ENCODE measurements around the gene PRDX3.
A peak's percentile ranks its signal among the peaks of the same experiment; 100 is the strongest.
"Not testable (repeated sequence)": the region's sequence is repeated elsewhere in the genome, so short reads cannot be mapped to it uniquely, and the experiment has no call there.

PRDX3 gene

GRCh38 chr10:119161680-119162451, 16.7 kb downstream of the PRDX3 start:
- no peak for DNase-seq

- DNase-seq = no peak
Measured at GRCh38 chr10:119159332-119159731, 19.3 kb downstream of the PRDX3 start.

- DNase-seq = no peak
Measured at GRCh38 chr10:119153661-119154060, 25.0 kb downstream of the PRDX3 start.

- no peak for DNase-seq
Measured at GRCh38 chr10:119153041-119153440, 25.6 kb downstream of the PRDX3 start.

GRCh38 chr10:119151601-119152000, 27.0 kb downstream of the PRDX3 start:
- DNase-seq = not testable (repeated sequence)

- no peak for DNase-seq
Measured at GRCh38 chr10:119149729-119150128, 28.9 kb downstream of the PRDX3 start.

- DNase-seq = no peak
Measured at GRCh38 chr10:119149157-119149556, 29.5 kb downstream of the PRDX3 start.

- no peak for DNase-seq
Measured at GRCh38 chr10:119143657-119144056, 35.0 kb downstream of the PRDX3 start.

GRCh38 chr10:119140603-119141245, 37.9 kb downstream of the PRDX3 start:
- DNase-seq = no peak

- no peak for DNase-seq
Measured at GRCh38 chr10:119139464-119140067, 39.0 kb downstream of the PRDX3 start.

GRCh38 chr10:119138346-119139306, 40.0 kb downstream of the PRDX3 start:
- no peak for DNase-seq

- DNase-seq = not testable (repeated sequence)
Measured at GRCh38 chr10:119137878-119138277, 40.7 kb downstream of the PRDX3 start.

- no peak for DNase-seq
Measured at GRCh38 chr10:119136084-119136483, 42.5 kb downstream of the PRDX3 start.

- no peak for DNase-seq
Measured at GRCh38 chr10:119135513-119135881, 43.1 kb downstream of the PRDX3 start.

- DNase-seq = no peak
Measured at GRCh38 chr10:119133949-119134348, 44.7 kb downstream of the PRDX3 start.

- no peak for DNase-seq
Measured at GRCh38 chr10:119132521-119133345, 45.9 kb downstream of the PRDX3 start.

GRCh38 chr10:119131512-119132240, 46.9 kb downstream of the PRDX3 start:
- DNase-seq = peak; percentile 10

GRCh38 chr10:119129721-119130120, 48.9 kb downstream of the PRDX3 start:
- no peak for DNase-seq

GRCh38 chr10:119125942-119126341, 52.7 kb downstream of the PRDX3 start:
- DNase-seq = no peak

- DNase-seq = no peak
Measured at GRCh38 chr10:119120875-119121274, 57.7 kb downstream of the PRDX3 start.

GRCh38 chr10:119120413-119120867, 58.2 kb downstream of the PRDX3 start:
- no peak for DNase-seq
